Gastrocnemius medialis (tissue), 4 donors: Measurements from ENCODE around the gene CCDC170.

Source experiments
- CTCF ChIP-seq, 5 experiments: fragments of 450-650 bp in 3 of 5; fragments of 200-600 bp in 2 of 5; sonication (generic) in 2 of 5; IDR thresholded peaks in 4 of 5; conservative IDR thresholded peaks in 1 of 5; 1 replicate in 4 of 5; 2 replicates in 1 of 5; pipeline ENCODE4 v1.5.1; 2016 to 2019; ENCODE audit warnings: antibody characterized with exemption in 5 of 5, mild to moderate bottlenecking in 3 of 5, moderate library complexity in 3 of 5
- POLR2A ChIP-seq, 2 donors: fragments of 450-650 bp; IDR thresholded peaks; one replicate each; pipeline ENCODE4 v1.6.1; 2017; ENCODE audit warnings: antibody characterized with exemption in 2 of 2, mild to moderate bottlenecking in 2 of 2, moderate library complexity in 2 of 2

- no peak for TF ChIP-seq POLR2A (IDR thresholded peaks at IDR 0.05)
- TF ChIP-seq CTCF (IDR thresholded peaks at IDR 0.05 in 4 of 5, conservative IDR thresholded peaks at IDR 0.05 in 1 of 5) = no peak
These were observed 7.8 kb downstream of the CCDC170 start for GRCh38 chr6:151501511-151502136.
